ENCODE results near the gene ITGB1BP1. TPM values are rescaled to one million over a fixed set of nuclear protein-coding genes. Genes with fewer than 3 reads are reported as not detected.

The ITGB1BP1 gene
- total and polyA plus RNA-seq, 8 donors: 71.5 to 89.2 (median 79.2) TPM

GRCh38 chr2:9441556-9441955, 18.2 kb upstream of the ITGB1BP1 start:
- Histone ChIP-seq H3K4me3 (no peak overlapping the region), H3K9me3 (no peaks in the 10 kb centered on the region), H3K4me1 (no peaks in the 10 kb centered on the region), H3K27me3 (no peaks in the 10 kb centered on the region), H3K36me3 (peaks cover 3 to 93% of the 10 kb centered on the region in 2 donors), H3K27ac (no peak overlapping the region)
- DNase-seq (no peak), ATAC-seq (no peak)
- no peak for TF ChIP-seq CTCF (IDR thresholded peaks at IDR 0.05)
- intact Hi-C loops (cut with DNase I): no loop called here

- no peak for TF ChIP-seq CTCF (IDR thresholded peaks at IDR 0.05)
- intact Hi-C loops (cut with DNase I): no loop called here
- no peaks in the 10 kb centered on the region for H3K4me1 ChIP-seq
- H3K27me3 ChIP-seq: no peaks in the 10 kb centered on the region
- no peak overlapping the region for H3K27ac ChIP-seq
- peaks cover 3 to 93% of the 10 kb centered on the region in 2 donors for H3K36me3 ChIP-seq
- no peak for ATAC-seq
- DNase-seq: no peak
- no peak overlapping the region for H3K4me3 ChIP-seq
- no peaks in the 10 kb centered on the region for H3K9me3 ChIP-seq
Measured at GRCh38 chr2:9440058-9440727, 16.9 kb upstream of the ITGB1BP1 start.

GRCh38 chr2:9439536-9439935, 16.2 kb upstream of the ITGB1BP1 start:
- Histone ChIP-seq H3K27ac (no peak overlapping the region), H3K36me3 (peaks cover 3 to 89% of the 10 kb centered on the region in 2 donors), H3K27me3 (no peaks in the 10 kb centered on the region), H3K4me1 (no peaks in the 10 kb centered on the region), H3K9me3 (no peaks in the 10 kb centered on the region), H3K4me3 (no peak overlapping the region)
- ATAC-seq (no peak), DNase-seq (no peak)
- no peak for TF ChIP-seq CTCF (IDR thresholded peaks at IDR 0.05)
- intact Hi-C loops (cut with DNase I): no loop called here

- no peak for DNase-seq
- no peaks in the 10 kb centered on the region for H3K4me1 ChIP-seq
- H3K27ac ChIP-seq: no peak overlapping the region
- peaks cover 3 to 95% of the 10 kb centered on the region in 2 donors for H3K36me3 ChIP-seq
- no peaks in the 10 kb centered on the region for H3K9me3 ChIP-seq
- intact Hi-C loops (cut with DNase I): no loop called here
- no peak overlapping the region for H3K4me3 ChIP-seq
- no peaks in the 10 kb centered on the region for H3K27me3 ChIP-seq
- TF ChIP-seq CTCF (IDR thresholded peaks at IDR 0.05): no peak
- no peak for ATAC-seq
Measured at GRCh38 chr2:9434489-9434888, 11.2 kb upstream of the ITGB1BP1 start.

- no peak for TF ChIP-seq CTCF (IDR thresholded peaks at IDR 0.05)
- intact Hi-C loops (cut with DNase I): no loop called here
Measured at GRCh38 chr2:9430316-9431293, 7.3 kb upstream of the ITGB1BP1 start.

More at GRCh38 chr2:9430316-9431293, 7.3 kb upstream of the ITGB1BP1 start:
- ATAC-seq (no peak), DNase-seq (no peak)
- Histone ChIP-seq H3K27ac (no peak overlapping the region), H3K27me3 (no peaks in the 10 kb centered on the region), H3K4me1 (no peaks in the 10 kb centered on the region), H3K4me3 (no peak overlapping the region), H3K36me3 (peaks cover 0 to 65% of the 10 kb centered on the region in 2 donors), H3K9me3 (no peaks in the 10 kb centered on the region)

All from left lung (tissue), 10 donors.